ENCODE data around the gene ZNF672.
"Not testable (repeated sequence)": the region's sequence is repeated elsewhere in the genome, so short reads cannot be mapped to it uniquely, and the experiment has no call there.

Gene ZNF672

GRCh38 chr1:248813546-248813945, 24.5 kb upstream of the ZNF672 start:
- no peak for DNase-seq

GRCh38 chr1:248814351-248814750, 23.7 kb upstream of the ZNF672 start:
- no peak for DNase-seq

GRCh38 chr1:248815407-248816034, 22.5 kb upstream of the ZNF672 start:
- no peak for DNase-seq

- DNase-seq: no peak
Measured at GRCh38 chr1:248816042-248816851, 21.8 kb upstream of the ZNF672 start.

- DNase-seq: no peak
Measured at GRCh38 chr1:248817065-248817464, 21.0 kb upstream of the ZNF672 start.

GRCh38 chr1:248818505-248819374, 19.3 kb upstream of the ZNF672 start:
- DNase-seq: no peak

- DNase-seq: peak in 1 of 2 experiments; percentile 2
Measured at GRCh38 chr1:248820041-248820585, 17.9 kb upstream of the ZNF672 start.

GRCh38 chr1:248821101-248821500, 16.9 kb upstream of the ZNF672 start:
- DNase-seq: no peak

GRCh38 chr1:248821641-248822040, 16.4 kb upstream of the ZNF672 start:
- DNase-seq: no peak

- no peak for DNase-seq
Measured at GRCh38 chr1:248822148-248823032, 15.6 kb upstream of the ZNF672 start.

- no peak for DNase-seq
Measured at GRCh38 chr1:248823517-248824001, 14.5 kb upstream of the ZNF672 start.

- no peak for DNase-seq
Measured at GRCh38 chr1:248824301-248824700, 13.7 kb upstream of the ZNF672 start.

GRCh38 chr1:248824701-248825100, 13.3 kb upstream of the ZNF672 start:
- no peak for DNase-seq

GRCh38 chr1:248825136-248825535, 12.9 kb upstream of the ZNF672 start:
- DNase-seq: no peak

GRCh38 chr1:248825573-248825908, 12.5 kb upstream of the ZNF672 start:
- DNase-seq: no peak

GRCh38 chr1:248825909-248826760, 11.9 kb upstream of the ZNF672 start, which contains the start of gene SH3BP5L:
TSS of gene SH3BP5L (minus strand) at chr1:248825915. CDS start at chr1:248824935, 980 bp downstream.
- DNase-seq: peak; percentile 85 to 90

GRCh38 chr1:248828845-248829244, 9.2 kb upstream of the ZNF672 start:
- DNase-seq: no peak

- DNase-seq: not testable (repeated sequence)
Measured at GRCh38 chr1:248830718-248831017, 7.4 kb upstream of the ZNF672 start.

GRCh38 chr1:248831842-248832241, 6.2 kb upstream of the ZNF672 start:
- DNase-seq: no peak

GRCh38 chr1:248834343-248834940, 3.6 kb upstream of the ZNF672 start:
- no peak for DNase-seq
